HepG2 (cell line): ENCODE measurements around the gene GUK1. TPM values are rescaled to one million over a fixed set of nuclear protein-coding genes. Genes with fewer than 3 reads are reported as not detected.

Experiments
- ATAC-seq: fragments of 200-7000 bp; cut with Tn5 transposase; 3 replicates; pipeline ENCODE4 v1.9.1; 2020; ENCODE audit warnings: mild to moderate bottlenecking, moderate library complexity
- BruUV-seq: library from RNA; stranded (reverse); fragments of 400-500 nt; replicated peaks from 2 replicates; lab custom pipeline; 2021; lab: Mats Ljungman, UMichigan
- CTCF ChIA-PET: fragments of 300-600 bp; formaldehyde crosslinking; extraction: SDS; loops from one replicate; lab custom pipeline; 2021; ENCODE audit warnings: low total read pairs, inconsistent platforms, low intra/inter-chr PET ratio; lab: Yijun Ruan, JAX
- POLR2A ChIA-PET: fragments of 350-600 bp; sonication (Branson Sonifier 250); formaldehyde crosslinking; loops from one replicate; lab custom pipeline; 2020; ENCODE audit warnings: antibody characterized with exemption, inconsistent platforms; lab: Yijun Ruan, JAX
- DNase-seq: peaks from one replicate; pipeline ENCODE4 v3.0.0-alpha.2; 2015; ENCODE audit warnings: low spot score
- FAIRE-seq: peaks from 3 replicates; lab custom pipeline; 2011; peaks lifted over from hg19 to GRCh38; lab: Jason Lieb, UNC
- H2AFZ ChIP-seq: one replicate; pipeline ENCODE4 v1.6.1; 2011; ENCODE audit warnings: low read length, inconsistent platforms
- H3K27ac ChIP-seq: fragments of 300-600 bp; 3 replicates; pipeline ENCODE4 v1.8.0; 2011; ENCODE audit warnings: mixed run types, mild to moderate bottlenecking, mixed read lengths, low read length, inconsistent platforms; ENCODE audit not compliant: insufficient read depth; ENCODE audit errors: extremely low read length
- H3K27me3 ChIP-seq, 2 experiments: fragments of 200-600 bp in 1 of 2; 2 replicates in 1 of 2; 3 replicates in 1 of 2; pipeline versions ENCODE4 v1.6.0 to v1.8.0; 2011; ENCODE audit warnings: low read length in 2 of 2, mild to moderate bottlenecking in 2 of 2, moderate library complexity in 2 of 2, inconsistent platforms in 1 of 2; ENCODE audit not compliant: insufficient read depth in 2 of 2, control insufficient read depth in 1 of 2
- H3K36me3 ChIP-seq, 2 experiments: fragments of 200-600 bp in 1 of 2; replicated peaks in 1 of 2; 2 replicates in 1 of 2; 3 replicates in 1 of 2; pipeline versions ENCODE4 v1.5.1 to v1.8.0; 2011; ENCODE audit warnings: low read length in 2 of 2, inconsistent platforms in 1 of 2; ENCODE audit not compliant: insufficient read depth in 2 of 2, control insufficient read depth in 1 of 2
- H3K4me1 ChIP-seq: 2 replicates; pipeline ENCODE4 v1.5.1; 2012; ENCODE audit warnings: low read length, inconsistent platforms; ENCODE audit not compliant: insufficient read depth
- H3K4me2 ChIP-seq: 2 replicates; pipeline ENCODE4 v1.6.0; 2011; ENCODE audit warnings: low read depth, low read length, inconsistent platforms
- H3K4me3 ChIP-seq, 3 experiments: fragments of 200-600 bp in 1 of 3; sonication (generic), shearing (Covaris generic) in 1 of 3; replicated peaks in 1 of 3; 2 replicates each; pipeline ENCODE4 v1.5.1; 2011 to 2016; ENCODE audit warnings: low read length in 3 of 3, inconsistent platforms in 2 of 3, low read depth in 2 of 3, mild to moderate bottlenecking in 2 of 3, control low read depth in 1 of 3, mixed read lengths in 1 of 3; ENCODE audit not compliant: insufficient read depth in 1 of 3
- H3K79me2 ChIP-seq: one replicate; pipeline ENCODE4 v1.6.1; 2011; ENCODE audit warnings: low read length, inconsistent platforms; ENCODE audit not compliant: insufficient read depth
- H3K9ac ChIP-seq: 2 replicates; pipeline ENCODE4 v1.6.0; 2011; ENCODE audit warnings: mild to moderate bottlenecking, low read depth, low read length, inconsistent platforms; ENCODE audit not compliant: insufficient read depth
- H3K9me3 ChIP-seq: 2 replicates; pipeline ENCODE4 v1.5.1; 2012; ENCODE audit warnings: mild to moderate bottlenecking, low read length
- H4K20me1 ChIP-seq: 2 replicates; pipeline ENCODE4 v1.6.0; 2011; ENCODE audit warnings: inconsistent platforms, mild to moderate bottlenecking, low read length, moderate library complexity; ENCODE audit not compliant: insufficient read depth
- ATF6 ChIP-seq: sonication (generic); formaldehyde crosslinking; conservative IDR thresholded peaks from 2 replicates; pipeline ENCODE4 v1.4.0; 2020; ENCODE audit warnings: missing genetic modification reagents
- E2F2 ChIP-seq: sonication (generic); formaldehyde crosslinking; IDR thresholded peaks from 2 replicates; pipeline ENCODE4 v1.4.0; 2020; ENCODE audit warnings: missing genetic modification reagents, borderline replicate concordance
- ELF3 ChIP-seq: IDR thresholded peaks from 2 replicates; pipeline ENCODE4 v1.6.1; 2016; ENCODE audit warnings: missing genetic modification reagents, missing compliant biosample characterization
- JARID2 ChIP-seq: sonication (generic); formaldehyde crosslinking; IDR thresholded peaks from 2 replicates; pipeline ENCODE4 v1.8.1; 2023; ENCODE audit warnings: missing genetic modification reagents, inconsistent platforms; ENCODE audit not compliant: insufficient replicate concordance
- PCBP1 ChIP-seq: fragments of 200-400 bp; formaldehyde crosslinking; IDR thresholded peaks from 2 replicates; pipeline ENCODE4 v1.6.1; 2017; ENCODE audit warnings: mild to moderate bottlenecking, low read depth, low read length, borderline replicate concordance
- TBL1XR1 ChIP-seq: fragments of 150-350 bp; IDR thresholded peaks from 2 replicates; pipeline ENCODE4 v1.6.1; 2014; ENCODE audit warnings: borderline replicate concordance, low read length; ENCODE audit not compliant: partially characterized antibody
- ZBTB2 ChIP-seq: sonication (generic); formaldehyde crosslinking; IDR thresholded peaks from 2 replicates; pipeline ENCODE4 v1.8.0; 2022; ENCODE audit warnings: low read depth, missing genetic modification reagents
- ZNF281 ChIP-seq: sonication (generic); formaldehyde crosslinking; IDR thresholded peaks from 2 replicates; pipeline ENCODE4 v1.4.0; 2020; ENCODE audit warnings: missing genetic modification reagents, borderline replicate concordance
- ZNF3 ChIP-seq: IDR thresholded peaks from 2 replicates; pipeline ENCODE4 v1.7.0; 2017; ENCODE audit warnings: inconsistent platforms
- ZNF414 ChIP-seq: sonication (generic); formaldehyde crosslinking; IDR thresholded peaks from 2 replicates; pipeline ENCODE4 v1.5.0; 2020; ENCODE audit warnings: missing genetic modification reagents
- ZNF597 ChIP-seq: sonication (generic); formaldehyde crosslinking; IDR thresholded peaks from 2 replicates; pipeline ENCODE4 v1.5.0; 2020; ENCODE audit warnings: missing genetic modification reagents
- ZNF616 ChIP-seq: sonication (generic); formaldehyde crosslinking; IDR thresholded peaks from 2 replicates; pipeline ENCODE4 v1.5.0; 2020; ENCODE audit warnings: low read depth, mild to moderate bottlenecking, missing genetic modification reagents
- ZNF619 ChIP-seq: sonication (generic); formaldehyde crosslinking; IDR thresholded peaks from 2 replicates; pipeline ENCODE4 v1.4.0; 2020; ENCODE audit warnings: mild to moderate bottlenecking, missing genetic modification reagents
- WGBS: methylation state at CpG from one replicate; pipeline ENCODE4 v1.1.6; 2017; ENCODE audit warnings: low lambda C conversion rate; 5-methylcytosine and 5-hydroxymethylcytosine counted together
- in situ Hi-C: cut with HindIII; loops from 2 replicates; pipeline ENCODE4 v1.10.0; 2017; ENCODE audit warnings: low pct_unique_long_range_greater_than_20kb; ENCODE audit not compliant: extremely low pct_ligation_motif_present
- intact Hi-C: fragments of 100-400 bp; cut with micrococcal nuclease; formaldehyde crosslinking; loops from one replicate; pipeline ENCODE4 v1.10.0; 2022; ENCODE audit not compliant: unreplicated experiment
- polyA plus RNA-seq, 8 experiments: library from polyadenylated mRNA; depleted of rRNA in 3 of 8; stranded (reverse) in 7 of 8; unstranded in 1 of 8; fragments of >200 nt; fragmentation: Illumina TruSeq in 4 of 8; extraction: Trizol in 4 of 8; gene quantifications; 2 replicates each; pipeline versions ENCODE4 v1.2.1 to v1.2.3, GENCODE V29; 2011 to 2016; ENCODE audit warnings: low read depth in 4 of 8, missing spikeins in 1 of 8, mixed read lengths in 1 of 8; ENCODE audit not compliant: insufficient read depth in 1 of 8
- total RNA-seq, 5 experiments: library from RNA; depleted of rRNA; stranded (reverse); fragments of >200 nt; fragmentation: Illumina TruSeq; extraction: Trizol; gene quantifications; 2 replicates each; pipeline ENCODE4 v1.2.3, GENCODE V29; 2016; ENCODE audit warnings: low read depth in 1 of 5

GUK1 gene
- total and polyA plus RNA-seq, 2 of the 13 experiments (the other 11 are each of a cell fraction or from before 2014, with no cell fraction given) = 116 to 154 TPM

GRCh38 chr1:228112617-228113016, 27.5 kb upstream of the GUK1 start:
- Histone ChIP-seq H3K9me3 (peaks cover 10% of the 10 kb centered on the region; the same call in 1 of the 2 replicates), H3K4me3 (no peak overlapping the region), H2AFZ (no peak overlapping the region), H3K36me3 (no peaks in the 10 kb centered on the region), H3K4me1 (peaks cover 42% of the 10 kb centered on the region), H3K79me2 (peaks cover 14% of the 10 kb centered on the region), H3K9ac (no peak overlapping the region), H4K20me1 (no peaks in the 10 kb centered on the region), H3K27ac (no peak overlapping the region), H3K4me2 (no peak overlapping the region), H3K27me3 (no peaks in the 10 kb centered on the region; a peak in 1 of 5 replicates)
- no TSS peak for BruUV-seq
- no peak for DNase-seq
- no peak for ATAC-seq
- TF ChIP-seq E2F2 (CRISPR knock-in tag) (no peak), TBL1XR1 (no peak), PCBP1 (no peak), ZNF281 (no peak), ZNF3 (CRISPR knock-in tag) (no peak), ZNF619 (CRISPR knock-in tag) (no peak), ZNF616 (no peak), ZBTB2 (CRISPR knock-in tag) (no peak), ZNF597 (CRISPR knock-in tag) (no peak), ZNF414 (no peak), ATF6 (CRISPR knock-in tag) (no peak), JARID2 (CRISPR knock-in tag) (no peak), ELF3 (no peak)
- ChIA-PET POLR2A (interaction anchor here (0.8 kb wide), 1 partner anchor 52 kb away, joined by 3 read pairs; the partner anchor contains the start of gene IBA57), CTCF (no interaction called here)
- intact Hi-C loops = no loop called here
- no peak for FAIRE-seq
- 68% methylated on average over 1 of the region's 1 CpG for WGBS
- in situ Hi-C loops = no loop called here
